ENCODE measurements around the gene RNF157.

RNF157 gene

GRCh38 chr17:76122431-76123190, 117.7 kb downstream of the RNF157 start:
- no peaks in the 10 kb centered on the region for H3K36me3 ChIP-seq
- H3K27me3 ChIP-seq (ENCODE audit: insufficient read depth, low read depth, severe bottlenecking): no peaks in the 10 kb centered on the region
- no peak for TF ChIP-seq CTCF (IDR thresholded peaks at IDR 0.05; ENCODE audit: low read depth, low read length)
- H3K27ac ChIP-seq: peak overlapping the region; percentile 13; the same call in 1 of the 2 replicates
- H3K4me3 ChIP-seq (ENCODE audit: low read depth, low read length): no peak overlapping the region
- DNase-seq: no peak
- H3K9me3 ChIP-seq (ENCODE audit: severe bottlenecking): no peaks in the 10 kb centered on the region

GRCh38 chr17:76121932-76122430, 118.3 kb downstream of the RNF157 start:
- TF ChIP-seq CTCF (IDR thresholded peaks at IDR 0.05; ENCODE audit: low read depth, low read length): no peak
- DNase-seq: no peak
- Histone ChIP-seq H3K27me3 (ENCODE audit: insufficient read depth, low read depth, severe bottlenecking) (no peaks in the 10 kb centered on the region), H3K36me3 (no peaks in the 10 kb centered on the region), H3K9me3 (ENCODE audit: severe bottlenecking) (no peaks in the 10 kb centered on the region), H3K4me3 (ENCODE audit: low read depth, low read length) (no peak overlapping the region), H3K27ac (peak overlapping the region; percentile 13)

GRCh38 chr17:76120658-76121008, 119.7 kb downstream of the RNF157 start:
- no peak overlapping the region for H3K4me3 ChIP-seq (ENCODE audit: low read depth, low read length)
- H3K36me3 ChIP-seq: no peaks in the 10 kb centered on the region
- H3K27ac ChIP-seq: peak overlapping the region; percentile 23
- no peaks in the 10 kb centered on the region for H3K27me3 ChIP-seq (ENCODE audit: insufficient read depth, low read depth, severe bottlenecking)
- TF ChIP-seq CTCF (IDR thresholded peaks at IDR 0.05; ENCODE audit: low read depth, low read length): no peak
- DNase-seq: no peak
- no peaks in the 10 kb centered on the region for H3K9me3 ChIP-seq (ENCODE audit: severe bottlenecking)

GRCh38 chr17:76119409-76120371, 120.6 kb downstream of the RNF157 start:
- DNase-seq: no peak
- H3K27ac ChIP-seq: no peak overlapping the region

More at GRCh38 chr17:76119409-76120371, 120.6 kb downstream of the RNF157 start:
- TF ChIP-seq CTCF (IDR thresholded peaks at IDR 0.05; ENCODE audit: low read depth, low read length): no peak
- no peaks in the 10 kb centered on the region for H3K9me3 ChIP-seq (ENCODE audit: severe bottlenecking)
- no peak overlapping the region for H3K4me3 ChIP-seq (ENCODE audit: low read depth, low read length)
- H3K36me3 ChIP-seq: no peaks in the 10 kb centered on the region
- no peaks in the 10 kb centered on the region for H3K27me3 ChIP-seq (ENCODE audit: insufficient read depth, low read depth, severe bottlenecking)

Measured in WERI-Rb-1 (cell line).